ENCODE results near the gene TIMM50. TPM values are rescaled to one million over a fixed set of nuclear protein-coding genes. Genes with fewer than 3 reads are reported as not detected.

TIMM50 gene
- total and polyA plus RNA-seq, 4 donors: 24.3 to 39.9 (median 30.5) TPM

DNA sequence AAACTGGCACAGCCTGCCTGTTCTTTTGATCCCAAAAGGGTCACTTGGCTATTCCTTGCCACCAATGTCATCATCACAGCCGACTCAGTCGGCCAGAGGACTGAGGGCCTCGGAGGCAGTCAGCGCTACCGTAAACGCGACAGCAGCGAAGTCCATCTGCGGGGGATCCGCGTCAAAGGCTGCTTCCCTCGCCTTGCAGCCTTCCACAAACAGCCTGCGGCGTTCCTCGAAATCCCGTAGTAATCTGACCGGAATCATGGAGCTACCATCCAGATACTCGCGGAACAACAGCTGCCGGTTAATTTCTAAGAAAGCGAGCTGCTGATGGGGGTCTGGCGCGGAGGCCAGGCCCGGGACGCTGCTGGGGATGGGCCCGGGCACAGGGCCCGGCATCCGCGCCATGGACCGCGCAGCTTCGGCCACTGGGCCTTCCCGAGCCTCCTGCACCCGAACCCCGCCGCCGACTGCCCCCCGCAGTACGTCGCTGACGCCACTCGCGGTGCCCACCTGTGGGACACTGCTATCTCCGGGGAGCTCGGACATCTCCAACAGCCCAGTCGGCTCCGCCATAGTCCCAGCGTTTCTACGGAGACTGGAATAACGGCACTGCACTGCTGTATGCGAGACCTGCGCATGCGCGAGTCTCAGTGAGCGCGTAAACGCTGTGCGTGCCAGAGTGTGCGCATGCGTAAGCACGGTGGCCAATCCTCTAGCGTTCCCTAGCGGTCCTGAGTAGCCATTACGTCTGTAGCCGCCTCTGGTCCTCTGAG is 51.8 kb downstream of the TIMM50 start, which contains the start of gene EID2B:
Gene EID2B (minus strand): TSS at position 620 of the 770 bp plus-strand sequence. CDS start 50 bp downstream, at position 570.
- H3K4me3 ChIP-seq (ENCODE audit: low read depth in 1 of 3, low read length in 3 of 3): peak within 1 kb of the TSS; percentile 70 to 100 (median 79)
- no peaks in the 10 kb centered on the region for H3K36me3 ChIP-seq (ENCODE audit: control insufficient read depth in 4 of 4, insufficient read depth in 3 of 4, low read depth in 1 of 4, low read length in 3 of 4)
- H3K27me3 ChIP-seq (ENCODE audit: control insufficient read depth in 4 of 4, insufficient read depth in 4 of 4, low read length in 3 of 4): no peaks in the 10 kb centered on the region
- TF ChIP-seq HNF4A (conservative IDR thresholded peaks at IDR 0.05) (no peak), RAD21 (IDR thresholded peaks at IDR 0.05) (peak; percentile 96 to 97), YY1 (IDR thresholded peaks at IDR 0.05) (peak; percentile 84), RXRA (IDR thresholded peaks at IDR 0.05) (no peak), EGR1 (IDR thresholded peaks at IDR 0.05; ENCODE audit: low read depth in 2 of 2) (no peak), SP1 (IDR thresholded peaks at IDR 0.05) (no peak), FOXA1 (IDR thresholded peaks at IDR 0.05) (no peak), HNF4G (IDR thresholded peaks at IDR 0.05) (no peak), GABPA (IDR thresholded peaks at IDR 0.05 in 1 of 2, conservative IDR thresholded peaks at IDR 0.05 in 1 of 2) (no peak)
- TF ChIP-seq, protein P1, sequence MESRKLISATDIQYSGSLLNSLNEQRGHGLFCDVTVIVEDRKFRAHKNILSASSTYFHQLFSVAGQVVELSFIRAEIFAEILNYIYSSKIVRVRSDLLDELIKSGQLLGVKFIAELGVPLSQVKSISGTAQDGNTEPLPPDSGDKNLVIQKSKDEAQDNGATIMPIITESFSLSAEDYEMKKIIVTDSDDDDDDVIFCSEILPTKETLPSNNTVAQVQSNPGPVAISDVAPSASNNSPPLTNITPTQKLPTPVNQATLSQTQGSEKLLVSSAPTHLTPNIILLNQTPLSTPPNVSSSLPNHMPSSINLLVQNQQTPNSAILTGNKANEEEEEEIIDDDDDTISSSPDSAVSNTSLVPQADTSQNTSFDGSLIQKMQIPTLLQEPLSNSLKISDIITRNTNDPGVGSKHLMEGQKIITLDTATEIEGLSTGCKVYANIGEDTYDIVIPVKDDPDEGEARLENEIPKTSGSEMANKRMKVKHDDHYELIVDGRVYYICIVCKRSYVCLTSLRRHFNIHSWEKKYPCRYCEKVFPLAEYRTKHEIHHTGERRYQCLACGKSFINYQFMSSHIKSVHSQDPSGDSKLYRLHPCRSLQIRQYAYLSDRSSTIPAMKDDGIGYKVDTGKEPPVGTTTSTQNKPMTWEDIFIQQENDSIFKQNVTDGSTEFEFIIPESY (IDR thresholded peaks at IDR 0.05): no peak
- TF ChIP-seq, protein P2, sequence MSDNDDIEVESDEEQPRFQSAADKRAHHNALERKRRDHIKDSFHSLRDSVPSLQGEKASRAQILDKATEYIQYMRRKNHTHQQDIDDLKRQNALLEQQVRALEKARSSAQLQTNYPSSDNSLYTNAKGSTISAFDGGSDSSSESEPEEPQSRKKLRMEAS (IDR thresholded peaks at IDR 0.05): no peak
- TF ChIP-seq, protein P3, sequence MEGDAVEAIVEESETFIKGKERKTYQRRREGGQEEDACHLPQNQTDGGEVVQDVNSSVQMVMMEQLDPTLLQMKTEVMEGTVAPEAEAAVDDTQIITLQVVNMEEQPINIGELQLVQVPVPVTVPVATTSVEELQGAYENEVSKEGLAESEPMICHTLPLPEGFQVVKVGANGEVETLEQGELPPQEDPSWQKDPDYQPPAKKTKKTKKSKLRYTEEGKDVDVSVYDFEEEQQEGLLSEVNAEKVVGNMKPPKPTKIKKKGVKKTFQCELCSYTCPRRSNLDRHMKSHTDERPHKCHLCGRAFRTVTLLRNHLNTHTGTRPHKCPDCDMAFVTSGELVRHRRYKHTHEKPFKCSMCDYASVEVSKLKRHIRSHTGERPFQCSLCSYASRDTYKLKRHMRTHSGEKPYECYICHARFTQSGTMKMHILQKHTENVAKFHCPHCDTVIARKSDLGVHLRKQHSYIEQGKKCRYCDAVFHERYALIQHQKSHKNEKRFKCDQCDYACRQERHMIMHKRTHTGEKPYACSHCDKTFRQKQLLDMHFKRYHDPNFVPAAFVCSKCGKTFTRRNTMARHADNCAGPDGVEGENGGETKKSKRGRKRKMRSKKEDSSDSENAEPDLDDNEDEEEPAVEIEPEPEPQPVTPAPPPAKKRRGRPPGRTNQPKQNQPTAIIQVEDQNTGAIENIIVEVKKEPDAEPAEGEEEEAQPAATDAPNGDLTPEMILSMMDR (IDR thresholded peaks at IDR 0.05; ENCODE audit: low read depth, low read length, missing input control): peak; percentile 100
- TF ChIP-seq, protein P4, sequence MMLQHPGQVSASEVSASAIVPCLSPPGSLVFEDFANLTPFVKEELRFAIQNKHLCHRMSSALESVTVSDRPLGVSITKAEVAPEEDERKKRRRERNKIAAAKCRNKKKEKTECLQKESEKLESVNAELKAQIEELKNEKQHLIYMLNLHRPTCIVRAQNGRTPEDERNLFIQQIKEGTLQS (IDR thresholded peaks at IDR 0.05): no peak
- peaks cover 0 to 12% (median 10%) of the 10 kb centered on the region in 4 donors for H3K4me1 ChIP-seq (ENCODE audit: control insufficient read depth in 4 of 4, insufficient read depth in 4 of 4, low read length in 3 of 4)
- under 1% methylated on average over 65 of the region's 65 CpGs for WGBS
- H3K27ac ChIP-seq (ENCODE audit: low read depth in 1 of 2, low read length in 2 of 2): peak within 1 kb of the TSS; percentile 73 to 89
- no peaks in the 10 kb centered on the region for H3K9me3 ChIP-seq (ENCODE audit: control insufficient read depth in 4 of 4, low read length in 3 of 4)
- H3K9ac ChIP-seq (ENCODE audit: low read depth in 1 of 2, low read length in 2 of 2): peak within 1 kb of the TSS; percentile 73 to 91
- DNase-seq (ENCODE audit: low spot score): peak; percentile 93

DNA sequence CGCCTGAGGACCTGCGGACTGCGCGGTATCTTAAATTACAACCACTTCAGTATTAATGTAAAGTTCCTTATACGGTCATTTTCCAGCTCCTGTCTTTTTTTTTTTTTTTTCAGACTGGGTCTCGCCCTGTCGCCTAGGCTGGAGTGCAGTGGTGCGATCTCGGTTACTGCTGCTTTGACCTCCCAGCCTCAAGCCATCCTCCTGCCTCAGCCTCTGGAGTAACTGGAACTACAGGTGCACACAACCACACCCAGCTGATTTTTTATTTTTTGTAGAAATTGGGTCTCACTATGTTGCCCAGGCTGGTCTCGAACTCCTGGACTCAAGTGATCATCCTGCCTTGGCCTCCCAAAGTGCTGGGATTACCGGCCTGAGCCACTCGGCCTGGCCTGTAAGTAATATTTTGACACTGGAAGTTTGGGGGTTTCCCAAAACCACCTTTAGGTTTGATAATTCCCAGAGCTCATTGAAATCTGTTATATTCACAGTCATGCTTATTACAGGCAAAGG is 52.4 kb downstream of the TIMM50 start:
- no peak overlapping the region for H3K27ac ChIP-seq (ENCODE audit: low read depth in 1 of 2, low read length in 2 of 2)
- H3K9me3 ChIP-seq (ENCODE audit: control insufficient read depth in 4 of 4, low read length in 3 of 4): no peaks in the 10 kb centered on the region
- no peak for TF ChIP-seq SP1 (IDR thresholded peaks at IDR 0.05)
- TF ChIP-seq FOXA1 (IDR thresholded peaks at IDR 0.05): no peak
- TF ChIP-seq RAD21 (IDR thresholded peaks at IDR 0.05): no peak
- TF ChIP-seq FOXA2 (IDR thresholded peaks at IDR 0.05): no peak
- no peak for TF ChIP-seq NR2F2 (IDR thresholded peaks at IDR 0.05)
- no peak for TF ChIP-seq RXRA (IDR thresholded peaks at IDR 0.05)
- TF ChIP-seq HNF4G (IDR thresholded peaks at IDR 0.05): no peak
- TF ChIP-seq JUND (IDR thresholded peaks at IDR 0.05): no peak
- TF ChIP-seq, protein P2 (IDR thresholded peaks at IDR 0.05): no peak
- TF ChIP-seq EGR1 (IDR thresholded peaks at IDR 0.05; ENCODE audit: low read depth in 2 of 2): no peak
- no peak for TF ChIP-seq HNF4A (conservative IDR thresholded peaks at IDR 0.05)
- TF ChIP-seq TAF1 (conservative IDR thresholded peaks at IDR 0.05): no peak
- TF ChIP-seq GABPA (IDR thresholded peaks at IDR 0.05 in 1 of 2, conservative IDR thresholded peaks at IDR 0.05 in 1 of 2): no peak
- TF ChIP-seq, protein P3 (IDR thresholded peaks at IDR 0.05; ENCODE audit: low read depth, low read length, missing input control): no peak
- TF ChIP-seq, protein P1 (IDR thresholded peaks at IDR 0.05): no peak

More for the DNA sequence above, 52.4 kb downstream of the TIMM50 start:
- DNase-seq (ENCODE audit: low spot score): no peak
- WGBS: 21% methylated on average over 12 of the region's 12 CpGs
- Histone ChIP-seq H3K4me3 (ENCODE audit: low read depth in 1 of 3, low read length in 3 of 3) (no peak overlapping the region), H3K27me3 (ENCODE audit: control insufficient read depth in 4 of 4, insufficient read depth in 4 of 4, low read length in 3 of 4) (no peaks in the 10 kb centered on the region), H3K36me3 (ENCODE audit: control insufficient read depth in 4 of 4, insufficient read depth in 3 of 4, low read depth in 1 of 4, low read length in 3 of 4) (no peaks in the 10 kb centered on the region), H3K9ac (ENCODE audit: low read depth in 1 of 2, low read length in 2 of 2) (peak overlapping the region in 1 of 2 donors; percentile 39), H3K4me1 (ENCODE audit: control insufficient read depth in 4 of 4, insufficient read depth in 4 of 4, low read length in 3 of 4) (peaks cover 0 to 12% (median 10%) of the 10 kb centered on the region in 4 donors)

Data from liver (tissue), 9 donors.